Inflammatory macrophage (primary cell): ENCODE results near the gene MPV17L2.

ENCODE experiments used
- DNase-seq, 2 donors: peaks; one replicate each; pipeline ENCODE4 v3.0.0-alpha.2; 2020 to 2022

MPV17L2 gene

GRCh38 chr19:18160971-18161635 lies 31.9 kb upstream of the MPV17L2 start:
- DNase-seq, result peak; percentile 66 to 76

GRCh38 chr19:18161636-18162002 lies 31.4 kb upstream of the MPV17L2 start:
- DNase-seq, result no peak

- no peak for DNase-seq
These were observed 28.9 kb upstream of the MPV17L2 start for GRCh38 chr19:18164072-18164471.

GRCh38 chr19:18165794-18166544 lies 27.0 kb upstream of the MPV17L2 start:
- DNase-seq, result no peak

GRCh38 chr19:18167011-18167410 lies 26.0 kb upstream of the MPV17L2 start:
- no peak for DNase-seq

- DNase-seq, result peak; percentile 56 to 65
These were observed 24.9 kb upstream of the MPV17L2 start for GRCh38 chr19:18167975-18168645.

GRCh38 chr19:18168673-18169381 lies 24.2 kb upstream of the MPV17L2 start:
- DNase-seq, result no peak

GRCh38 chr19:18170714-18171255 lies 22.2 kb upstream of the MPV17L2 start:
- peak; percentile 93 to 94 for DNase-seq

- peak in 1 of 2 donors; percentile 50 for DNase-seq
These were observed 21.3 kb upstream of the MPV17L2 start for GRCh38 chr19:18171605-18172327.

- no peak for DNase-seq
These were observed 20.5 kb upstream of the MPV17L2 start for GRCh38 chr19:18172331-18173053.

GRCh38 chr19:18173054-18173571 lies 19.9 kb upstream of the MPV17L2 start:
- DNase-seq, result peak; percentile 96 to 97

GRCh38 chr19:18173572-18174288 lies 19.3 kb upstream of the MPV17L2 start, which contains the start of gene IFI30:
Gene IFI30, plus strand, starts transcription at chr19:18173813. Its CDS starts 29 bp downstream, at chr19:18173842.
- peak; percentile 95 to 96 for DNase-seq

- no peak for DNase-seq
These were observed 18.0 kb upstream of the MPV17L2 start for GRCh38 chr19:18174983-18175382.

- DNase-seq, result peak; percentile 50 to 68
These were observed 16.4 kb upstream of the MPV17L2 start for GRCh38 chr19:18176367-18177310.

- DNase-seq, result peak in 1 of 2 donors; percentile 40
These were observed 13.1 kb upstream of the MPV17L2 start for GRCh38 chr19:18179957-18180356.

- no peak for DNase-seq
These were observed 9.5 kb upstream of the MPV17L2 start for GRCh38 chr19:18183529-18183928.

GRCh38 chr19:18185538-18185937 lies 7.5 kb upstream of the MPV17L2 start:
- DNase-seq, result no peak

GRCh38 chr19:18190278-18190677 lies 2.7 kb upstream of the MPV17L2 start:
- no peak for DNase-seq

- DNase-seq, result no peak
These were observed 1.4 kb upstream of the MPV17L2 start for GRCh38 chr19:18191640-18192062.
